GM12801 (cell line): Measurements from ENCODE around the gene GRIA4.

Source experiments
- TF ChIP-seq, protein P1 (sequence below): IDR thresholded peaks from one replicate; pipeline ENCODE4 v1.5.1; 2011; ENCODE audit warnings: control low read depth; ENCODE audit not compliant: insufficient read length; ENCODE audit errors: extremely low read depth

GRIA4 gene

DNA sequence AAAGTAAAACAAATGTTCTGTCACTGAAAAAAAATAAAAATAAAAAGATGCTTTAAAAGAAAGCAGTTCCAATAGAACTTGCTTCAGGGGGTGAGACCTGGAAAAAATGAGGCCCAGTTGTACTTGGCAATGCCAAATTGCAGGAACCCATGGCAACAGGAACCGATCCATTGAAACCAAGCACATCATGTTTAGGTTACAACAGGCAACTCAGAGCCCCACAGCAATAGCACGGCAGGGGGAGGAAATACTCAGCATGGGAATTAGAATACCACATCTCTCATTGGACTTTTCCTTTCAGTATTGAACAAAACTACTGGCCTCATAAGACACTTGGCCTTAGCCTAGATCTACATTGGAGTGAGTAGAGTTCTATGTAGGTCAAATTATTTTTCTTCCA lies 327.9 kb downstream of the GRIA4 start:
- TF ChIP-seq, protein P1, sequence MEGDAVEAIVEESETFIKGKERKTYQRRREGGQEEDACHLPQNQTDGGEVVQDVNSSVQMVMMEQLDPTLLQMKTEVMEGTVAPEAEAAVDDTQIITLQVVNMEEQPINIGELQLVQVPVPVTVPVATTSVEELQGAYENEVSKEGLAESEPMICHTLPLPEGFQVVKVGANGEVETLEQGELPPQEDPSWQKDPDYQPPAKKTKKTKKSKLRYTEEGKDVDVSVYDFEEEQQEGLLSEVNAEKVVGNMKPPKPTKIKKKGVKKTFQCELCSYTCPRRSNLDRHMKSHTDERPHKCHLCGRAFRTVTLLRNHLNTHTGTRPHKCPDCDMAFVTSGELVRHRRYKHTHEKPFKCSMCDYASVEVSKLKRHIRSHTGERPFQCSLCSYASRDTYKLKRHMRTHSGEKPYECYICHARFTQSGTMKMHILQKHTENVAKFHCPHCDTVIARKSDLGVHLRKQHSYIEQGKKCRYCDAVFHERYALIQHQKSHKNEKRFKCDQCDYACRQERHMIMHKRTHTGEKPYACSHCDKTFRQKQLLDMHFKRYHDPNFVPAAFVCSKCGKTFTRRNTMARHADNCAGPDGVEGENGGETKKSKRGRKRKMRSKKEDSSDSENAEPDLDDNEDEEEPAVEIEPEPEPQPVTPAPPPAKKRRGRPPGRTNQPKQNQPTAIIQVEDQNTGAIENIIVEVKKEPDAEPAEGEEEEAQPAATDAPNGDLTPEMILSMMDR = no peak

DNA sequence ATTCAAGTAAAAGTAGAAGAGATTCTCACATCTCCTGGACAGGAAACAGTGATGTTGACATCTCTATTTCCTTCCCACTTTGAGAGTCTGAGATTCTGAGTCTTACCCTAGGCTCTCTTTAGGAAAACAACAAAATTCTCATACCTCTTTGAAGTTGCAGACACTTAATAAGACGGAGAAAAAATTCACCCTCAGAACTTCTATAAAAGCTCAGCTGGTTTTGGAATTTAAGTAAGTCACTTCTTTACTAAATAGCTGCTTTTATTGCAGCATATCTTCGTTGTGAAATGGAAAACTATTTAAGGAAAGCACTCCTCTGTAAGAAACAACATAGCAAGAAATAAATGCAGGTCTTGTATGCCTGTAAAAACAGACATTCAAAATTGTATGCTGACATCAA lies 333.0 kb downstream of the GRIA4 start:
- TF ChIP-seq, protein P1 = no peak

DNA sequence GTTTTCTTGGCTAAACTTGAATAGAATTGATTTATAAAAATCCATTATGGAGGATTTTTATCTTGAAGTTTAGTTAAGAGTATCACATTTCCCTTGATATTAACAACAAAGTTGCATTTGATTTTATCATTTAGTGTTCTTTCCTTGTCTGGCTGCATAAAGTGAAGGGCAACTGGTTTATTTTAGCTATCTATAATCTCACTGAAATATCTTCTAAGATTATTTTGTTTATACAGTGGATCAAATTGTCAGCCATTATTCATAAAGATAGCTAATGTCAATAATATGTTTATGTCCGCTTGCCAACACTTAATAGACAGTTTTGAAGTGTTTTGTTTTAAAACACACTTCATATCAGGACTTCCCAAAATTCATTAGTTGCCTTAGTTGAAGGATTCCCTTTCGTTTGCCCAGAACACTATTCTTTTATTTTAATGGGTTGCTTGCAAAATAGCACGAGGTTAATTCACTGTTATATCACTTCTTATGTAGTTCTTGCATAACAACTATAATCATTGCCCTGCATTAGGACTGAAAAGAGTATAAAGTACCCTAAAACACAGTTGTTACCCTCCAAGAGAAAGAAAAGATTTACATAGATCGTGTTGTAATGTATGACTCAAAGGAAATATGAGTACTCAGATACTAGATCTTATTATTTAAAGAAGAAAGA lies 339.2 kb downstream of the GRIA4 start:
- TF ChIP-seq, protein P1 = no peak

DNA sequence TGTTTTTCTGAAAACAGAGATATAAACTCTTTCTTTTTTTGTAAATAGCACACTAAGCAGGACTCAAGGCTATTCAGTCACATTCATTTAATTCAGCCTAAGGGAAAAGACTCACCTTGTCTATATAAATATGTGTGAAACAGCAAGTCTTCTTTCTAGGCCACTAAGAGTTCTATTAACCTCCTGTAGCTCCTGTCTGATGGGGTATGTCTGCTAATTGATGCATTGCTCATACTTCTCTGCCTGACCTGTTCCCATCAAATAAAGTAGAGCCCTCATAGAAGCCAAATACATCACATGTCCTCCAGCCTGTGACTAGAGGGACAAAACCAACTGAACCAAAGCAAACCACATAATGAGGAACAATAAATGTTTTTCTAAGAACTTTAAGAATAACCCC lies 344.0 kb downstream of the GRIA4 start:
- TF ChIP-seq, protein P1 = no peak

DNA sequence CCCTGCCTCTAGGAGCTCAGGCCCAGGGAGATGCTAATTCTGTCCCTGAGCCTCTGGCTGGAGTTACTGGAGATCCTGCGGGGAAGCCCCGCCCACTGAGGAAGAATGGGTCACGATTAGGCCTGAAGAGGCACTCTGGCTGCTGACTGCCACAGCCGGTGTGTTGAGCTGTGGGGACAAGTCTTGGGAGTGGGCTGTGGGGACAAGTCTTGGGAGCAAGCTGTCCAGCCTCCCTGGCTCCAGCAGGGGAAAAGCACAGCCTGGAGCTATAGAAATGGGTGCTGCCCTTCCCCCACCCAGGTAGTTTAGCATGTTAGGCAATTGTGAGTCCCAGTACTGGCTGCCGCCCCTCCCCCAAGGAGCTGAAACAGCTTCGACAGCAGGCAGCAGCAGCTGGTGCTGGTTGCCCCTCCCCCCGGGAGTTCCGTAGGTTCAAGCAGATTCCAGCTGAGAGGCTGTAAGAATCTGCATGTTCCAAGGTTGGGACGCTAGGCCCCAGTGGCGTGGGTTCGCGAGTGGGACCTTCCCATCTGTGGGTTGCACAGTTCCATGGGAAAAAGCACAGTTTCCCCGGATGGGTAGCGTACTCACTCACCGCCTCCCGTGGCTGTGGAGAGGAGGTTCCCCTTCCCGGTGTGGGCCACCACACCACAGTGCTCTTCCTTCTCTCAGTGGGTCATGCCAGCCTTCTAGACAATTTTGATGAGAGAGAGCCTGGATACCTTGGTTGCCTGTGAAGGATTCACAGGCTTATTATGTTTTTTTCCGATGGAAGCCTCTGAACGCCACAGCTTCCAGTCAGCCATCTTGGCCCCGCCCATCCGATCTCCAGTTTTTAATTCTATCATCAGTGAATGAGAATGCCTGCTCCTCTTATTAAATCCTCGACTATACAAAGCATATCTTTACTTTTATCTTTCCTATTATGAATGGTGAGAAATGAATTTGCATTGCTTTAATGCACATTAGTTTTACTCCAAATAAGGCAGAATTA lies 350.7 kb downstream of the GRIA4 start:
- TF ChIP-seq, protein P1 = no peak

DNA sequence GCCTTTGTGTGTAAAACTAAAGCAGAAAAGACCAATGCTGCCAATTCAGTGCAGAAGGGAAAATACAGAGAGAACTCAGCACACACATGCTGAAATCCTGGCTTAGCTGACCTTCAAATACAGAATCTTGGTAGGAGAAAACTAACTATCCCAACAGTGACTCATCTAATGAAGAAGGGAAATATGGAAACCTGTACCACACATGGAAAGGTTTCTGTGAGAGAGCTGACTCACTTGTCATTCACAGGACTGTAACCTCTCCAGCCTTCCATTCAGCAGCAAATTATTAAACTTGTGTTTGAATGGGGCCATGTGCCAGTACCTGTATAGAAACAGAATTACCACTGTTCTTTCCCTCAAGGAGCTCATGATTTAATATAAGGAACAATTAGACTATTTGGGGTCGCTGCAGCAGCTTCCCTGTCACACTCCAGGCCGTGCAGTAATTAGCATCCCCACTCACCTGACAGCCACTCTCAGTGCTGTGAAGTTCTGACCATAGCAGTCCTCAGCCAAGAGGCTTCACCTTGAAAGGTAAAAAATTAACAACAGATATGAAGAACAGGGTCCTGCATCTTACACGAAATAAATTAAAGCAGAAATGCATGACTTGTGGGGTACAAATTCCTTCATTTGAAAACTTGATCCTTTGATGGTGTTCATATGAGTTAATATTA lies 358.3 kb downstream of the GRIA4 start:
- TF ChIP-seq, protein P1 = no peak

DNA sequence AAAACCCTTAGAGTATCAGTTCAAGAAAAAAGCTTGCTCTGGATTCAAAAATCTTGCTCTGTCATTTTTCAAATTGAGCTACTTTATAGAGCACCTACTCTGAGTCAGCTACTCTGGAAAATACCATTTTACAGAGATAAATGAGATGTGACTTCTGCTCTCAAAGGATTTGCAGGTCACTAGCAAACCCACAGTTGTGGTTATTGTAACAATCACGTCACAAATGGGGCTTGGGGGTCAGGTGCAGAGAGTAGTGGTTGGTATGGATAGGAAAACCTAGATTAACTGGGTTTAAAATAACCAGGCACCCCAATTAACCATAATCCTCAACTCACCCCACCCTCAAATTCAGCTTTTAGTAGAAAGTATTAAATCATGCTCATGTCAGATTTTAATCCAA lies 359.9 kb downstream of the GRIA4 start:
- TF ChIP-seq, protein P1 = no peak
